Endothelial cell of umbilical vein (primary cell): ENCODE data around the gene HEATR5B.

Experiments used
- CTCF ChIP-seq, 2 donors: IDR thresholded peaks; 1 replicate in 1 of 2; 2 replicates in 1 of 2; pipeline ENCODE4 v1.5.1; 2011; ENCODE audit warnings: low read length in 2 of 2, mild to moderate bottlenecking in 2 of 2, moderate library complexity in 2 of 2, control low read depth in 1 of 2, inconsistent platforms in 1 of 2, low read depth in 1 of 2; ENCODE audit not compliant: insufficient read depth in 1 of 2; ENCODE audit errors: extremely low read depth in 1 of 2
- MYC ChIP-seq: IDR thresholded peaks from one replicate; pipeline ENCODE4 v1.6.1; 2011; ENCODE audit warnings: mild to moderate bottlenecking, low read depth, low read length
- POLR2A ChIP-seq: IDR thresholded peaks from 2 replicates; pipeline ENCODE4 v1.6.1; 2012; ENCODE audit warnings: low read depth, mild to moderate bottlenecking, control low read depth, low read length

- no peak for TF ChIP-seq CTCF (IDR thresholded peaks at IDR 0.05; ENCODE audit: extremely low read depth in 1 of 2, insufficient read depth in 1 of 2, low read depth in 1 of 2, low read length in 2 of 2)
- TF ChIP-seq POLR2A = no peak
- TF ChIP-seq MYC = no peak
These were observed 25.4 kb upstream of the HEATR5B start for GRCh38 chr2:37109523-37109922.
